A549 (cell line): Measurements from ENCODE around the gene FSTL5.

Source experiments
- CEBPB ChIP-seq, 2 experiments: fragments of >200 bp in 1 of 2; sonication (Bioruptor Twin) in 1 of 2; formaldehyde crosslinking in 1 of 2; IDR thresholded peaks; 2 replicates each; pipeline ENCODE4 v1.6.1; 2012 to 2016
- CTCF ChIP-seq: fragments of >200 bp; sonication (Bioruptor Twin); formaldehyde crosslinking; IDR thresholded peaks from 3 replicates; pipeline ENCODE4 v1.5.1; 2016
- MYC ChIP-seq: IDR thresholded peaks from 2 replicates; pipeline ENCODE4 v1.6.1; 2012; ENCODE audit warnings: mild to moderate bottlenecking, inconsistent platforms, low read length, improper control_type of control experiment, borderline replicate concordance
- RAD21 ChIP-seq, 2 experiments: fragments of >200 bp in 1 of 2; sonication (Bioruptor Twin) in 1 of 2; formaldehyde crosslinking in 1 of 2; IDR thresholded peaks in 1 of 2; conservative IDR thresholded peaks in 1 of 2; 2 replicates in 1 of 2; 3 replicates in 1 of 2; pipeline ENCODE4 v1.6.1; 2012 to 2018; ENCODE audit warnings: inconsistent platforms in 1 of 2
- TF ChIP-seq, protein P1 (sequence below): IDR thresholded peaks from 2 replicates; pipeline ENCODE4 v1.6.1; 2012

GRCh38 chr4:161949946-161950725 is 213.7 kb downstream of the FSTL5 start:
- no peak for TF ChIP-seq RAD21 (conservative IDR thresholded peaks at IDR 0.05 in 1 of 2, IDR thresholded peaks at IDR 0.05 in 1 of 2)
- no peak for TF ChIP-seq CTCF
- TF ChIP-seq MYC = no peak
- TF ChIP-seq, protein P1, sequence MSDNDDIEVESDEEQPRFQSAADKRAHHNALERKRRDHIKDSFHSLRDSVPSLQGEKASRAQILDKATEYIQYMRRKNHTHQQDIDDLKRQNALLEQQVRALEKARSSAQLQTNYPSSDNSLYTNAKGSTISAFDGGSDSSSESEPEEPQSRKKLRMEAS = no peak
- no peak for TF ChIP-seq CEBPB (IDR thresholded peaks at IDR 0.05)
